Hippocampal formation (tissue), 2 donors: ENCODE results near the gene NDUFS4.
"Not testable (repeated sequence)": the region's sequence is repeated elsewhere in the genome, so short reads cannot be mapped to it uniquely, and the experiment has no call there.

Experiments
- DNase-seq, 2 donors: peaks; one replicate each; lab custom pipeline; 2025; lab: John Stamatoyannopoulos, UW

Gene NDUFS4

DNA sequence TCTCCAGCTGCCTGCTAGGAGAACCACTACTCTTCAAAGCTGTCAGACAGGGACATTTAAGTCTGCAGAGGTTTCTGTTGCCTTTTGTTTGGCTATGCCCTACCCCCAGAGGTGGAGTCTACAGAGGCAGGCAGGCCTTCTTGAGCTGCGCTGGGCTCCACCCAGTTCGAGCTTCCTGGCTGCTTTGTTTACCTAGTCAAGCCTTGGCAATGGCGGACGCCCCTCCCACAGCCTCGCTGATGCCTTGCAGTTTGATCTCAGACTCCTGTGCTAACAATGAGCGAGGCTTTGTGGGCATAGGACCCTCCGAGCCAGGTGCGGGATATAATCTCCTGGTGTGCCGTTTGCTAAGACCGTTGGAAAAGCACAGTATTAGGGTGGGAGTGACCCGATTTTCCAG, 104.9 kb downstream of the NDUFS4 start:
- DNase-seq, result not testable (repeated sequence)

DNA sequence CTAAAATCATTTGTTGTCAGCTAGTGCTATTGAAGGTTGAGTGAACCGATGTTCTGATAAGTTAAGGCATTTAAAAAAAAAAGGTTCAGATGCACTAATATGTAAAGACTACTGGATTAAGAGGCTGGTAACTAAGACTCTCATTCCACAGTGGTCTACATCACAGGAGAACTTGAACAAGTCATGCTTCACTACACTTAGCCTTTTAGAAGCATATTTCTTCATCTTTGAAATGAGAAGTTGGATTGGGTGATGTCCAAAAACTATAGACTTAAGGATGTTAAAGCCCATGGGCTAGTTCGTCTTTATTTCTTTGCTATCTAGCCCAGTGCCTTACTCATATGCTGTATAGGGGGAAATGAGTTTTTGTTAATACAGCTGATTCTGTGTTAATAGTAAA, 107.2 kb downstream of the NDUFS4 start:
- DNase-seq, result no peak

DNA sequence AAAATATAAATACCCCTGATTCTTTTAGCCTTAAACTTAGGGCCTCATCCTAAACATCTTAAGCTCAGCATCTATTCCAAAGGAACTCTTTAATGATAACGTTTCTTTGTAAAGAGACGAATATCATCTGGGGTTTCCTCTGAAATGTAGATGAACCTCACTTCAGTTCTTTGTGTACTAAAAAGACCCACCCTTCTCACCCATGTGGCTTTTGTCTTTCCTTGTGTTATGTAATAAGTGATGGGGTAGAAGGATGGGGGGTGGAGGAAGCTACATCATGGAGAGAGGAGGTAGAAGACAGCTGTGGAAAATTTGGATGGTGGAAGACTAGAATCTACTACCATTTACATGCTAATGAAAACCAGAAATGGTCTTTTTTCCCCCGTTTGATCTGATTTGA, 111.0 kb downstream of the NDUFS4 start:
- DNase-seq, result no peak

DNA sequence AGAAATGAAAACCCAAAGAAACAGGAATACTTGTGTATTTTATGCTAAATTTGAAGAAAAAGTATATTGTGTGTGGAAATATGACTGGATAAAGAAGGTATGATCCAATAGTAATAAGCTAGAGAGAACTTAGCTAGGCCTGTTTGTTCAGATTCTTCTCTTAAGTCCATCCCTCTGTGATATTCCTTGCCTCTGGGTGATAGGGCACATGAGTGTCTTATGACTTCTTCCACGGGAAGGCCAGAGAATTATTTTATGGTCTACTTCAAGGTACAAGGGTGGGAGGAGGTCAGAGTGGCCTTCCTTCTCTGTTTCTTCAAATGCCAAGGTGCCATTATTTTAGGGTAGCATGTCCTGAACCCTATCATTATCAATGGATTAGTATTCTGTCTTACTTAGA, 113.7 kb downstream of the NDUFS4 start:
- DNase-seq, result no peak

DNA sequence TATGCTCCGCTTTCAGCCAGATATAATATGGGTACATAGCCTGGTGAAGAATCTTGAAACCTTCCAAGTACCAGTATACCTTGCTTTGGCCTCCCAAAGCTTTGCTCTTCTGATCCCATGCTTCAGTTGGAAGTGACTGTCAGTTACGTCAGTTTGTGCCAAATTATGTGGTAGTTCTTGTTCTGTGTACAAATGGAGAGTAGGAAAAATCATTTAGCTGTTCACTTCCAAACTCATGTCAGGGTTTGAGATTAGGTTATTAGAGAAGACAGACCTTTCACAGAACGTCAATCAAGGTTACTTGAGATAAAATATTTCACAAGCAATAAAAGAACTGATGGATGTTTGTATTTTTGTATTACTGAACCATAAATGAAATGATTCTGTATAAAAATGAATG, 117.2 kb downstream of the NDUFS4 start:
- no peak for DNase-seq

- no peak for DNase-seq
Measured at GRCh38 chr5:53678981-53679660, 118.7 kb downstream of the NDUFS4 start.

DNA sequence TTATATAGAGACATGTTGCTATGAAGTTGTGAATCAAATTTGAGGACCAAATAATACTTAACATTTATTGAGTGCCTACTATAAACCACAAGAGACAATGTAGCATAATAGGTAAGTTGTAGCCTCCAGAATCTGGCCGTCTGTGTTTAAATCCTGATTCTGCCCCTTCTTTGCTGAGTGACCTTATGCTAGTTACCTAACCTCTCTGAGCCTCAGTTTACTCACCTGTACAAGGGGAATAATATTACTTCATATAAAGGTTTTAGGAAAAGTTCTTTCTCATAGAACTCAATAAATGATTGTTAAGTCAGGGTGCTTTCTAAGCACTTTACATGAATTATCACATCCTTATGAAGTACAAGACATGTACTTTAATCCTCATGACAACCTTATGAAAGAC, 120.6 kb downstream of the NDUFS4 start:
- no peak for DNase-seq

DNA sequence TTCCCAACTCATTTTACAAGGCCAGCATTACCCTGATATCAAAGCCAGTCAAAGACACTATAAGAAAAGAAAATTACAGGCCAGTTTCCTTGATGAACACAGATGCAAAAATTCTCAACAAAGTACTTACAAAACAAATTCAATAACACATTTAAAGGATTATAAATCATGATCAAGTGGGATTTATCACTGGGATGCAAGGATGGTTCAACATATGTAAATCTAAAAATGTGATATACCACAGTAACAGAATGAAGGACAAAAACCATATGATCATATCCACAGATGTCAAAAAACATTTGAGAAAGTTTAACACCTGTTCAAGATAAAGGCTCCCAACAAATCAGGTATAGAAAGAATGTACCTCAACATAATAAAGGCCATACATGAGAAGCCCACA, 130.6 kb downstream of the NDUFS4 start:
- no peak for DNase-seq

GRCh38 chr5:53694520-53695022, 134.1 kb downstream of the NDUFS4 start:
- no peak for DNase-seq

DNA sequence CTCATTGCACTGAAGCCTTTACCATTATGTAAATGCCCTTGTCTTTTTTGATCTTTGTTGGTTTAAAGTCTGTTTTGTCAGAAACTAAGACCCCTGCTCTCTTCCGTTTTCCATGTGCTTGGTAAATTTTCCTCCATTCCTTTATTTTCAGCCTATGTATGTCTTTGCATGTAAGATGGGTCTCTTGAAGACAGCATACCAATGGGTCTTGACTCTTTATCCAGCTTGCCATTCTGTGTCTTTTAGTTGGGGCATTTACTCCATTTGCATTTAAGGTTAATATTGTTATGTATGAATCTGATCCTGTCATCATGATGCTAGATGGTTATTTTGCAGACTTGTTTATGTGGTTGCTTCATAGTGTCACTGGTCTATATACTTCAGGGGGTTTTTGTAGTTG, 150.0 kb downstream of the NDUFS4 start:
- DNase-seq, result not testable (repeated sequence)

GRCh38 chr5:53712327-53712726, 151.9 kb downstream of the NDUFS4 start:
- DNase-seq, result no peak

GRCh38 chr5:53713978-53714666, 153.7 kb downstream of the NDUFS4 start:
- no peak for DNase-seq

- DNase-seq, result no peak
Measured at GRCh38 chr5:53714667-53715010, 154.2 kb downstream of the NDUFS4 start.

- no peak for DNase-seq
Measured at GRCh38 chr5:53726121-53726520, 165.7 kb downstream of the NDUFS4 start.

DNA sequence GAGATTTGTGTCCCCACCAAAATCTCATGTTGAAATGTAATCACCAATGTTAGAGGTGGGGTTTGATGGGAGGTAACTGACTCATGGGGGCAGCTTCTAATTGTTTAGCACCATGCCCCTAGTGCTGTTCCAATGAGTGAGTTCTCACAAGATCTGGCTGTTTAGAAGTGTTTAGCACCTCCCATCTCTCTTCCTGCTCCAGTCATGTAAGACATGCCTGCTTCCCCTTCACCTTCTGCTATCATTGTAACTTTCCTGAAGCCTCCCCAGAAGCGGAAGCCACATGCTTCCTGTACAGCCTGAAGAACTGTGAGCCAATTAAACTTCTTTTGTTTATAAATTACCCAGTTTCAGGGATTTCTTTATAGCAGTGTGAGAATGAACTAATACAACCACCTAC, 170.5 kb downstream of the NDUFS4 start:
- DNase-seq, result no peak
